Left renal cortex interstitium (tissue), 4 donors: ENCODE data around the gene GRAMD4. TPM values are rescaled to one million over a fixed set of nuclear protein-coding genes. Genes with fewer than 3 reads are reported as not detected.

Experiments
- DNase-seq, 4 donors: peaks; one replicate each; pipeline ENCODE4 v3.0.0-alpha.2; 2013; ENCODE audit warnings: low read depth in 4 of 4, low spot score in 2 of 4, missing footprints in 1 of 4
- polyA plus RNA-seq, 4 donors: library from polyadenylated mRNA; unstranded; fragments of 120-200 nt; gene quantifications; one replicate each; pipeline ENCODE4 v1.2.1, GENCODE V29; 2013; ENCODE audit not compliant: insufficient read length in 4 of 4

Gene GRAMD4, protein sequence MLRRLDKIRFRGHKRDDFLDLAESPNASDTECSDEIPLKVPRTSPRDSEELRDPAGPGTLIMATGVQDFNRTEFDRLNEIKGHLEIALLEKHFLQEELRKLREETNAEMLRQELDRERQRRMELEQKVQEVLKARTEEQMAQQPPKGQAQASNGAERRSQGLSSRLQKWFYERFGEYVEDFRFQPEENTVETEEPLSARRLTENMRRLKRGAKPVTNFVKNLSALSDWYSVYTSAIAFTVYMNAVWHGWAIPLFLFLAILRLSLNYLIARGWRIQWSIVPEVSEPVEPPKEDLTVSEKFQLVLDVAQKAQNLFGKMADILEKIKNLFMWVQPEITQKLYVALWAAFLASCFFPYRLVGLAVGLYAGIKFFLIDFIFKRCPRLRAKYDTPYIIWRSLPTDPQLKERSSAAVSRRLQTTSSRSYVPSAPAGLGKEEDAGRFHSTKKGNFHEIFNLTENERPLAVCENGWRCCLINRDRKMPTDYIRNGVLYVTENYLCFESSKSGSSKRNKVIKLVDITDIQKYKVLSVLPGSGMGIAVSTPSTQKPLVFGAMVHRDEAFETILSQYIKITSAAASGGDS
- polyA plus RNA-seq: 10 to 100 TPM; 18.5 to 25.1 (median 22.0) TPM

DNA sequence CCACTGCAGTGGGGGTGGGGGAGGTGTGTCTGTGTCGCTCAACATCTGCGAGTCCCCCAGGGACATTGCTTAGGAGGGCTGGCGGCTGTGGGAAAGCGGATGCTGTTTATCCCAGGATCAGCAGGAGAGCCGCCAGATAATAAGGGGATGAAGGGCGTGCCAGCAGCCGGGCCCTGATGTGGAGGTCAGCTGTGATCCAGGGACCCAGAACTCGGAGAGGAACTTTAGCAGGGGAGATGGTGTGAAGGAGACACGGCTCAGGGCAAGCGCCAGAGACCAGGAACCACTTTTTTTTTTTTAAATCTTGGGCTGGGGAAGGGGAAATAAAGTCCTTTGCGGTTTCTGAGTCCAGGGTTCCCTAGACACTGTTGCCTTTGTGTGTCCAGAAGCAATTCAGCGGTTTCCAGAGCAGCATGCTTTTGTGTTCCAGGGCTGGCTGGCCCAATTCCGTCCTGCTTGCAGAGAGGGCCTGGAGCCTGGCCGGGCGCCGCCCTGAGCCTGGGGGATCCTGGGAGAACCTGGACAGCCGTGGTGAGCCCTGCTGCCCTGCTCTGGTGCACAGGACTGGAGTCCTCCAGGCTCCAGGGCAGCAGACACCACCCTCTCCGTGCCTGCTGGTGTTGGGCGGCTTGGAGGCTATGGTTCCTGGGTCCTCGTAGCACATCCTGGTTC lies at the start of gene GRAMD4:
Gene GRAMD4, plus strand, starts transcription at position 557 of the 672 bp plus-strand sequence. CDS start 6,414 bp downstream, outside the sequence.
- DNase-seq: no peak

DNA sequence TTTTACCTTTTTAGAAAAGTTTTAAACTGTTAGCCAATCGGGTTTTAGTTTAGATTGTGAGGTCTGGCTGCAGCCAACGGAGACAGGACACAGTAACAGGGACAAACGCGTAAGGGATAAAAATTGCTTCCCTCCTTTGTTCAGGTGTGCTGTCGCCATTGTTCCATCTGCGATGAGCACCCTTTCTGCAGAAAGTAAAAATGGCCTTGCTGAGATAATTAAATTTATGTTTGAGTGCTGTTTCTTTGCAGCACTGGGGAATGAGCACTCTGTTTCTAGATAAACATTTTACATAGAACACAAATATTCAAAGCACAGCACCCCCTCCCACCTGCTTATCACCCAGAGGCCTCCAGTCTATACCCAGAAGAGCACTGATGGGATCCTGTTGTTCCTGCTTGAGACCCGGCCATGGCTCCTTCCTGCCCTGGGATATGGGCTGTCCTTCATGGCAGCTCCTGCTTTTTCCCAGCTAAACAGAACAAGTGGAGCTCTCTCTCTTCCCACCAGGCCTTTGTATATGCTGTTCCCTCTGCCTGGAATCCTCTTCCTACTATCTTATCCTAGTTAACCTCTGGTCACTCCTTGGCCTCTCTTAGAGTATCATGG lies 48.4 kb upstream of the GRAMD4 start:
- no peak for DNase-seq

DNA sequence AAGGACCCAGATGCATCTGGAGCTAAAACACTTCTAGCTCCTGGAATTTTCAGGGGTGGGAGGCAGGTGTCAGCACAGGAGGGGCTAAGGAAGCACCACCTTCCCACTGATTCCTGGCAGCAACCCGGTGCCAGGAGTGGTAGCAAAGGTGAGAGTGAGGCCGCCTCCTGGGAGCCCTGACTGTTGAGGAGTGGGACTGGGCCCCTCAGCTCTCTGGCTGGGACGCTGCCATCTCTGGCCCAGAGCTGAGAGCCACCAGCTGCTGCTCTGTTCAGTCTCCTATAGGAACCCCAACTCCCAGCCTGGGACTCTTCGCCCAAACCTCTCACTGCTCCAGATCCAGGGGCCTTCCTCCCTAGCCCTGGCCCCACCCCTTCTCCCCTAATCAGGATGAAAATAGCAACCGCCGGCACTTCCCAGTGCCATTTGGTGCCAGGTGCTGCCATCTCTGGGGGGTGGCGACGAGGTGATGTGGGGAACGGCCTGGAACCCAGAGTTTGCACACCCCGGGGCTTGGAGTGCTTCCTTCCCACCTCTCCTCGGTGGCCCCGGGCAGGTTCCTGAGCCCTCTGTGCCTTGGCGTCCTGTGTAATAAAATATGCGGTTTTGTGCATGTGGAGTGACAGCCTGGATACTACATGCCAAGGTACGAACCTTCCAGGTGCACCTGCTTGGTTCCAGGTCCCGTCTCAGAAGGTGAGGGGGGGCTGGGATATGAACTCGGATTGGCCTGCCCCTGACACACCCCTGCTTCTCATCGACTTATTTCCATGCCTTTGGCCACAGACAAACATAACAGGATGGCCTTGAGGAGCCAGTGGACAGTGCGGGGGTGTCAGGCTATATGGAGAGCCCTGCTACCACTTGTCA lies 47.0 kb upstream of the GRAMD4 start:
- no peak for DNase-seq

DNA sequence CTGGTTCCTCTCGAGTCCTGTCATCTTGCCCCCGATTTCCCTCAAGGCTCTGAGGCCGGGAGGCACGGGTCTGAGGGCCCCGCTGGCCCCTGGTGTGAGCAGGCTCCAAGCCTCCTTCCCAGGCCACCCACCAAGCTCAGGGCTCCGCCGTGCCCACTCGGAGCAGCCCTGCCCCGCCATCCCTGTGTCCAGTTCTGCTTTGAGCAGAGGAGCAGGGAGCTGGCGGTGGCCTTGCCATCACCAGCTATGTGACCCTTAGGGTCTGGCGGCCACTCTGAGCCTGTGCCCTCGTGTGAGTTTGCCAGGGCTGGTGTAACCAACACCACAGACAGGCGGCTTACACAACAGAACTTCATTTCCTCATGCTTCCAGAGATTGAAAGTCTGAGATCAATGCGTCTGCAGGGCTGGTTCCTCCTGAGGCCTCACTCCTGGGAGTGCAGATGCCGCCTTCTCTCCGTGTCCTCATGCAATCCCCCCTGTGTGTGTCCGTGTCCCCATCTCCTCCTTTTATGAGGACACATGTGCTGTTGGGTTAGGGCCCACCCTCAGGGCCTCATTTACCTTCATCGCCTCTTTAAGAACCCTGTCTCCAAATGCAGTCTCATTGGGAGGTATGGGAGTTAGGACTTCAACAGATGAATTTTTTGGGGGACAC lies 46.3 kb upstream of the GRAMD4 start:
- DNase-seq: no peak

DNA sequence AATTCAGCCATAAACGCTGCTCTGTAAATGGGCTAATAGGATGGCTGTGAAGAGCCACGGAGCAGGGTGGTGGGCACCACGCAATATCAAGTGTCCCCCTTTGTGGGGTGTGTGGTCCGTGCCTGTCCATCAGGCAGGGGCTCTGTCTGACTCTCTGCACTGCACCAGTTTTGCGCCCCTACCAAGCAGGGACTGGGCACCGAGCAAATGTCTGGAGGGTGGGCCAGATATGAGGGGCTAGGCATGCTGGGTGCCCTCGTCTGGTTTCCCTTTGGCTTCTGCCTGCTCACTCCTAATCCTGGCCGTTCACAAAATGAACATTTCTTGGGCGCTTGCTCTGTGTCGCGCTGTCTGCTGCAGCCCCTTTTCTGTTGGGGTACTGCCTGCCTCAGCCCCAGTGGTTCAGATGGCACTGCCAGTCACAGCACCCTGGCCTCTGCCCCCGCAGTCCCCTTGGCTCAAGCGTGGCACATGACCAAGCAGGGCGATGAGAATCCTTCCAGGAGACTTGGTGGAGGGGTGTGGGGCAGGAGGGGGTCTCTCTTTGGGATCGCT lies 45.7 kb upstream of the GRAMD4 start:
- no peak for DNase-seq

DNA sequence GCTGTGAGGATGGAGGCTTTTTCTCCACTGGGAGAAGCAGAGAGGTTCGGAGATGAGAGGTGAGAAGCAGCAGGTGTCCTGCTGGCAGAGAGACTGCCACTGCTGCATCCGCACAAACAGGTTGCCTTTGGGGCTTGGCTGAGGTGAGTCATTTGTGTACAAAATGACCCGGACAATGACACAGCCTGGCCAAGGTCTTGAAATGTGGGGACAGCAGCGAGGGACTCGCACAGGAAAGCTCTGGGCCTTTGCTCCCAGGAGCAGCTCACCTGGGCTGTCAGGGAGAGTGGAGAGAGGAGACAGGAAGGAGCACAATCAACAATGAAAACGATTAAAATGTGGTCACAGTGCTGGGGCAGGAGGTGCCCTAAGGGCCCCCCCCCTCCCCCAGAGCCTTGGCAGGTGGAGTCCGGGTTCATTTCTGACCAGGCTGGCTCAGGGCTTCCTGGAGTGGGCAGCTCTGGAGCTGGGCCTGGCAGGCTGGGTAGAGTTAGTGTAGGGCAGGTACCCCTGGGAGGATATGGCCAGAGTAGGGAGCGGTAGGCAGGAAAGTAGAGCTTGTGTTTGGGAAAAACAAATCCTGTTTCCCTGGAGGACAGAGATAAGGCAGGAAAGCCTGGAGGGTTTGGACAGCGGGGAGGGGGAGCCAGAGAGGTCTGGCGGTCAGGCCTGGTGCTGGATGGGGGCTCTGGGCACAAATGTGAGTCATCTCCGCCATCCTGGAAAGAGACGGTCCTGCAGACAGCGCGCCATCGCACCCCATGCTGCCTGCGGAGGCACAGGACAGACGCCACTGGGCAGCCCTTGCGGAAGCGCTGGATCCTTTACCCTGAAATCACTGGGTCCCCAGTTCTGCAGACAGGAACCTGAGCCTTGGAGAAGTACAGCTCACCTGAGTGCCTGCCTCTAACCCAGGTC lies 44.9 kb upstream of the GRAMD4 start:
- DNase-seq: no peak

DNA sequence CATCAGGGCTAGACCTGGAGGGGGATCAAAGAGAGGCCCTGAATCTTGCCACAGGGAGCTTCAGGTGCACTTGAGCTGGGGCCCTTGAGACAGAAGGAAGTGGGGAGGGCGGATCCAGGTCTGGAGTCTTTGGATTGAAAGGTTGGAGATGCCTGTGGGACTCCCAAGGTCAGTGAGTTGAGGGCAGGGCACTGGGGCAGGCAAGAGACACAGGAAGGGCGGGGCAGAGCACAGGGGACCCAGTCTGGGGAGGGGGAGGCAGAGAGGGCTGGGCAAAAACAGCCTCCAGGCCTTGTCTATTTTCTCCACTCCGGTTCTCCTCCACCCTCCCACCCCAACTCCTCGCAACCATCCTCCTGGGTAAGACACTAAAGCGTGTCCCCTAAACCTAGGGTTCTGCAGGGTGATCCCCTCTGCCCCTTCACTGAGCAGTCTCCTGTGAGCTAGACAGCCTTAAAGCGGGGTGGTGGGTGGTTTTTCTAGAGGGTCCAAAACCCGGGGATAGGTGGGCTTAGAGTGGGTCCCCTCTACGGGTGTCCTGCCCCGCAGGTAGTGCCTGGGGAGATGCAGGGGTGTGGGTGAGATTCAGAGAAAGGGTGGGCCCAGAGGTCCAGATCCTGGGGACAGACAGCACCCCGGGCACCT lies 44.2 kb upstream of the GRAMD4 start:
- DNase-seq: no peak

DNA sequence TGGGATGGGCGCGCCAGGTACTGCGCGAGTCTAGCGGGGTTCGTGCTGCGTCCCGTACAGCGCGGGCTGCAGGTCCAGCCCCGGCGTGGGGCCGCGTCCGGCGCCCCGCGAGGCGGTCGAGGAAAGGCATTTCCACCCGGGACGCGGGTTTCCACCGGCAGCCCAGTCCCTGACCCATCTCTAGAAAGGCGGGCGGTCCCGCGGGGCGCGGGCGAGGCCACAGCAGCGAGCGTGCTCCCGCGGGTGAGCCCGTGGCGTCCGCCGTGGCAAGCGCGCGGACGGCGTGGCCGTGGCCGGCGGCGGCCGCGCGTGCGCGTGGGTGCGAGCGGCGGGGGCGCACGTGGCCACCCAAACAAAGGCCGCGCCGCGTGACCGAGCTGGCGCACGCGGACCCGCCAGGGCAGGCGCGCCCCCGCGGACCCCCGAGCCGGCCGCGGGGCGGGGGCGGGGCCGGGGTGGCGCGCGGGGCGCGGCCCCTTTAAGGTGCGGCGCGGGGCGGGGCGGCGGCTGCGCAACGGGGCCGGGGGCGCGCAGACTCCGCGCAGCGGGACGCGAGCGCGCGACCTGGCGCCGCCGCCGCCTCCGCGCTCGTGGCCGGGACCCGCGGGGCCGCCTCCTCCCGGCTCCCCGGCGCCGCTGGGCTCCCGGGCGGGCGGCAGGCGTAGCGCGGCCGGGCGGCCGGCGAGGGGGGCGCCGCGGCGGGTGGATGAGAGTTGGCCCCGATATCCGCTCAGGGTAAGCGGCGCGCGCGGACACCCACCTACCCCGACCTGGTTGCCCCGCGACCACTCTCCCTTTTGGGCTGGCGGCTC lies 43.4 kb upstream of the GRAMD4 start:
- DNase-seq: no peak

DNA sequence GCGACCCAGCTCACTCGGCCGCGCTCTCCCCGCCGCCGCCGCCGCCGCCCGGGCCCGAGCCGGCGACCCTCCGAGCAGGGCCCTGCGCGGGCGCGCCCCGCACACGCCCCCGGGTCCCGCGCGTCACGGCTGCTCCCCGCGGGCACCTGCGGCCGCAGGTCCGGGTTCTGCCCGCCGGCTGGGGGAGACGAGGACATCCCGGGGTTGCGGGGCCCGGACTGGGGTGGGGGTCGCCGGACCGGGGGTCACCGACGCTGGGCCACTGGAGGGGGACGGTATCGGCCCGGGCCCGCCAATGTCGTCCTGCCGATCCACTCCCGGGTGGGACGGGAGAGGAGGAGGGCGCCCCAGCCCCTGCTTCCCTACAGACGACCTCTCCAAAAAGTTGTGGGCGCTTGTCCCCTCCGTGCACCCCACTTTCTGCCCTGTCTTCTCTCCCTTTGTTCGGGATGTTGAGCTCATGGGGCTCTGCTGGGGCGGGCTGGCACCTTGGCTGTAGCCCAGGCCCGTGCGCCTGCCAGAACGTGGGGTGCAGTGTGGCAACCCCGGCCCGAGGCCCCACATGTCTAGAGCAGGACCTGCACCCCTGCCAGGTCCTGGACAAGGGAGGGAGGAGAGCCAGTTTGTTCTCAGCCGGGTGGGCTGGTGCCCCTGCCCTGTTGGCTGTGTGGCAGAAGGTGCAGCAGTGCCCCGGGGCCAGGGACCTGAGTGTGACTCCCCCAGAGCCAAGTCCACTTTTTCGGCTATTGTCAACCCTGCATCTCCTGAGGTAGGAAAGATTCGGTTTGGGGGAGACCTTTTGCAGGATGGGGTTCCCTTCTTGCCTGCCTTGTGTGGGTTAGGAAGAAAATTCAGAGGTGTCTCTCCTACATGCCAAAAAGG lies 42.6 kb upstream of the GRAMD4 start:
- no peak for DNase-seq

DNA sequence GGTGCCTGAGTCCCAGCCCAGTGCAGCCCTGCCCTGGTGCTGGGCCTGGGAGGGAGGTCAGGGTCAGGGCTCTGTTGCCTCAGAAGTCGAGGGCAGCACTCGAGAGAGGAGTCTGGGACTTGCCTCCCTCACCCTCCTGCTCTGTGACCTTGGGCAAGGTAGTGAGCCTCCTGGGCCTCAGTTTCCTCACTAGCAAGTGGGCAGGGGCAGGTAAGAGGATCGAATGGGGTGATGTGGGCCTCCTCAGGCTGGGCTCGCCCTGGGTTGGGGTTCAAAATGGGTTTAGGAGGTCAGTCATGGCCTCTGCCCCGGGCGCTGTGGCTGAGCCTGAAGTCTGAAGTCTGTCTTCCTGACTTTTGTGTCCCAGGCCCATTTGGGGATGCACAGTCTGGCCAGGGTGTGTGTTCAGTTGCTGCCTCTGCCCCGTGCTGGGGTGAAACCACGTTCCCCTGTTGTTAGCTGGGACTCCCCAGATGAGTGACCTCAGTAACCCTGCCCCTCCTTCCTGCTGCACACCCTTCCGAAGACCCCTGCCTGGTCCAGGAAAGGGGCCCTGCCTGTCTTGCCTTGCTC lies 41.8 kb upstream of the GRAMD4 start:
- DNase-seq: no peak

DNA sequence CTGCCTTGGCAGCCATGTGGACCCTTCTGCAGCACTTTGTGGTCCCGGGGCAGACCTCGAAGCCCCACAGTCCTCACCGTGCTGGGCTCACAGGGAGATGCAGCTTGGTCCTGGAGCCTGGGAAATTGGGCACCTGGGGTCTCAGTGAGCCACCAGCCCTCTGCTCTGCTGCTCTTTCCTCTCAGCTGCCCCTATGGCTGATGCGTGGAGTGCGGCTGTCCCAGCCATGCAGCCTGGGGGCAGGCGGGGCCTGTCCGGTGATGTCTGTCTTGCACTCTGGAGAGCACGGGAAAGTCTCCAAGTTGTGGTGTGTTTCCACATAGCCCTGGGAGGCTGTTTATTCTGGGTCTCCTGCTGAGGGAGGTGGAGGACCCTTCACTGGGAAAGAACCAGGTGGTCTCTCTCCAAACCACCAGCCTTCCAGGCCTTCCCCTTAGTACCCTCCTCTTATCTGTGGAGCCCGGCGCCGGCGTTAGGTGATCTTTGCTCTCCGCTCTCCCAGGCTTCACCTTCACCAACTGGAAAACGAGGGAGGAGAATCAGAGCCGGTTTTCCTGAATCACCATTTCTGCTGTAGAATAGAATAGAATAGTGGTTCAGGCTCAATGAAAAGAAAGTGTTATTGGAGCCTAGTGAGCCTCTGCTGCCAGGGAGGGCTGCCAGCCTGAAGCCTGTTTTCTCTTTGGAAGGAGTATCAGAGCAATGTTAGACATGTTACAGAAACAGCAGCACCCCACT lies 41.2 kb upstream of the GRAMD4 start:
- DNase-seq: no peak

DNA sequence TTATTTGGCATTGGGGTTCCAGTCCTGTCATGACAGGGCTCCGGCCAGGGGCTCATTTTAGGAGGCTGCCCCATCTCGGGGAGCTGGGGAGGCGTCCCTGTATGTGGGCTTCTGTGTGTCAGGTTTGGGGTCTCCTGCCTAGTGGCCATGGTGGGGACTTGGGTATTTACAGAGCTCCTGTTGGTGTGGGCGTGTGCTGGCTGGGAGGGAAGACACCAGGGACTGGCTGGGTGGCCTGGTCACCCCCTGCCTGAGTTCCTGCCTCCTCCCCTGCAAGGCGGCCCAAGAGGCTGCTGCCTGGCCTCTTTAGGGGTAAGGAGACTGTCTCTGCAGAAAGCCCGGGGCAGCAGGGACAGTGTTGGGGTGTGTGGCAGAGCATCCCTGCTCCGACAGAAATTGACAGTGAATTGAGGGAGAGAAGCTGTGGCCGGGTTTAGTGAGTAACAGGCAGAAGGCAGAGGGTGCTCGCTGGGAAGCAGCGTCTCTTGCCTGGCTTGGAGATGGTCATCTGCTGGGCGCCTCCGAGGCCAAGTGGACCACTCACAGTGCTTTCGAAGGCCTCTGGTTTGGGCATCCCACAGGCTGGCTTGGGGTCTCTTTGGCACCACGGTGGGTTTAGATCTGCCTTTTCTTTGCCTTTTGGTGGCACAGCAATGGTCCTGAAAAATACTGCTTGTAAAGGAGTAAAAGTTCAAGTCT lies 40.3 kb upstream of the GRAMD4 start:
- DNase-seq: no peak

DNA sequence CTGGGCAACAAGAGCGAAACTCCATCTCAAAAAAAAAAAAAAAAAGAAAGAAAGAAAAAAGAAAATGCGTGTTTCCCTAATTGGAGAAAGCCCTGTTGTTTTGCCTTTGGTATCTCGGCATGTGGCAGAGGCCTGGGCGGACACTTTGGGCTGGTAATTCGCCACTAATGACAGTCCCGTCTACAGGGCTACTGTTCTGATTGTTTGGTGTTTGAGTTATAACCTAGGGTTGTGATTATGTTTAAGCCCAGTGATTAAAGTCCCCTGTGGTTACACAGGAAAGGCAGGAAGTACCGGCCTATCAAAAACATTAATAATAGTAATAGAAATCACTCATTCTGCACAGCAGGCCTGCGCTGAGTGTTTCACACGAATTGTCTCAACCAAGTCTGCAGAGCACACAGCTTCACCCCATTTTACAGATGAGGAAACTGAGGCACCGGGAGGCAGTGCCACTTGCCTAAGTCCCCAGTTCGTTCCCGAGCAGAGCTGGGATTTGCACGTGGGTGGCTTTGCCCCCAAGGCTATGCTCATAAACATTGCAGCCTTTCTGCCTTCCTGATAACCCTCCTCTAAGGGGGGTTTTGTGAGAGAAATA lies 39.1 kb upstream of the GRAMD4 start:
- DNase-seq: no peak
